Activated CD8-positive, alpha-beta memory T cell treated with anti-CD3 and anti-CD28 coated beads, Interleukin-2, amount 50 U/mL, for 24 hours (primary cell): ENCODE results near the gene PRRT1.
"Not testable (repeated sequence)": the region's sequence is repeated elsewhere in the genome, so short reads cannot be mapped to it uniquely, and the experiment has no call there.

Source experiments
- DNase-seq: peaks from one replicate; pipeline ENCODE4 v3.0.0-alpha.2; 2020; ENCODE audit errors: extremely low read depth

PRRT1 gene

DNA sequence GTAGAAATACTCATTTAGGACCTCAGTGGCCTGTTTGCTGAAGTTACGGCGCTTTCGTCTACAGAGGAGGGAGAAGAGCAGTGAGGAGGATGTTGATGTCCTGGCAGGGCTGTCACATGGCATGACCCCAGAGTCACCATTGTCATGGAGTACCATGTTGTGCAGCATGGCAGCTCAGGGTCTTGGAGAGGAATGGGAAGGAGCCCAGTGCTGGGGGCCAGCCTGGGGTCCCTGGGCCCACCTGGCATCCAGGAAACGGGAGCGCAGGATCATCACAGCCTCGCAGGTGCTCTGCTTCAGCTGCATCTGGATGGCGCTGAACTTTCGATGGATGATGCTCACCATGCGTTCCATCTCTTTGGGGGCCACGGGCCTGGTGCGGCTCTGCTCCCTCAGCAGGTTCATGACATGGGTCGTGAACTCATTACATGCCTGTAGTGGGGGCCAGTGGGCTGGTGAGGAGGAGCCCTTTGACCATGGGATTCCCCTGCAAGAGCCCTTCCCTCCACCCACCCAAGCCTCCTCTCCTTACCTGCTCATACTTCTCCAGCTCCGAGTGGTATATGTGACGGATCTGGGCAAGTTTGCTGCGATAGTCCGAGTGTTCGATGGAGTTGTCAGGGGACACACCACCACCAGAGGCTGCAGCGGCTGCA lies 36.1 kb upstream of the PRRT1 start:
- not testable (repeated sequence) for DNase-seq

DNA sequence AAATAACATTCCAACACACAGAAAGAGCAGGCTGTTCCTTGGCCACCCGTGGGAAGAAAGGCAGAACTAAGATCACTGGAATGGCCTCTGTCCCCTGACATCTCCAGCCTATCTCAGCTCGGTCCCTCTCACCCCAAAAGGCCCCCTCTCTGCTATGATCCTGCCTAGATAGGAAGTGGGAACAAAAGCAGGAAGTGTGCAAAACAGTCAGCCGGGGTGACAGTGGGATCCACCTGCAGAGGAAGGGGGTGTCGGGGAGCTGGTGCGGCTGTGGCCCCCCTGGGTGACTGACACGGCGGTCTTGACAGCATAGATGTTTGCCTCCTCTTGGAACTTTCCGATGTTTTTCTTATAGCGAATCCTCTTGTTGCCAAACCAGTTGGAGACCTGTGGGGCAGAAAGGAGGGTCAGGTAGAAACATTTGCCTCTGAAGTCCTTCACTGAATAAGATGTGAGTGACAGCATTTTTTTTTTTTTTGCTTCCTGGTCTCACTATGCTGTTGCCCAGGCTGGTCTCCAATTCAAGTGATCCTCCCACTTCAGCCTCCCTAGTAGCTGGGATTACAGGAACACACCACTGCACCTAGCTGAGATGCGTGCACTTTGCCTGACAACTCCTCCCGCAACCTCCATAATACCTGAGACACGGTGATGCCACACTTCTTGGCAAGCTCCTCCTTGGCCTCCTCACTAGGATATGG lies 35.4 kb upstream of the PRRT1 start:
- no peak for DNase-seq

DNA sequence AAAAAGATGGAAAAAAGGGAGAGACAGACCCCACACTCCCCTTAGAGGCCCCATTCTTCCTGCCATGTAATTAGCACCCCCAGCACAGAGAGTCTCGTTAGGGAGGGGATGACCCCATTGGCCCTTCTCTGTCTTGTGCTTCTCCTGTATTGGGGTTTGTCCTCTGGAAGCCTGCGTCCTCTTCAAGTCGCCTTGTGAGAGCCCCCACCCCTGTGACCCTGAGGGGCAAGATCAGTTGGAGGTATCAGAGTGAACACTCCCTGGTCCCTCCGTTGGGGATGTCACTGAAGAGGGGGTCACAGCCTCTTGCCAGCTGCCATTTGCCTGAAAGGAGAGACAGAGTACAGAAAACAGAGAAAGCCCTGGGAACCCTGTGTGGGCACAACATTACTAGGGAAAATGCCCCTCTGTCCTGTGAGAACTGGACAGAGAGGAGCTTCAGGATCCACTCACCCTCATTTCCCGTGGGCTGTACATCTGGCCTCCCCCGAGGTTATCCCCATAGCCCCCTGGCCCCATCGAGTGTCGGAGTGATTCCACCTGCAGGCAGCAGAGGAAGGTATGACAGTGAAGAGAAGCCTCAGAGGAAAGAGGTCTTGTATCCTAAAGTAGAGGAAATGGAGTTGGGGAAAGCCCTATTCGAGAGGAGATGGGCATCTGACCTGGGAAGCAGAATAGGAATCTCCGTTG lies 34.6 kb upstream of the PRRT1 start:
- DNase-seq, result not testable (repeated sequence)

DNA sequence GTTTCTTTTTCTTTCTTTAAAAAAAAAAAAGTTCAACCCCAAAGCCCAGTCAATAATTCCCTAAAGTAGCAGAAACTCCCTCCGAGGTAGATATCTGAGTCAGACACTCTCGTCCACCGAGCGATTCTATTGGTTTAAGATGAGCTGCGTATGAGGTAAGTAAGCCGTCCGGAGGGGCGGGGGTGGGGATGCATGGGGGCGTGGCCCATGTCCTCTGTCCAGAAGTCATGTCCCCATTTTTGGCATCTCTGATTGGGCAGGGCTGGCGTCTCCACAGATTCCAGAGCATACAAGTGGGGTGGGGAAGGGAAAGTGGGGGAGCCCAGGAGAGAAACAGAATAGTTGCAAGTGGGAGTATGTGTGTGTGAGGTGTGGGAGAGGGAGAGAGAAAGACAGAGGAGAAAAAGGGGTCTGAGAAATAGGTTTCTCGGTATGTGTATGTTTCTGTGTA lies 34.0 kb upstream of the PRRT1 start:
- not testable (repeated sequence) for DNase-seq

DNA sequence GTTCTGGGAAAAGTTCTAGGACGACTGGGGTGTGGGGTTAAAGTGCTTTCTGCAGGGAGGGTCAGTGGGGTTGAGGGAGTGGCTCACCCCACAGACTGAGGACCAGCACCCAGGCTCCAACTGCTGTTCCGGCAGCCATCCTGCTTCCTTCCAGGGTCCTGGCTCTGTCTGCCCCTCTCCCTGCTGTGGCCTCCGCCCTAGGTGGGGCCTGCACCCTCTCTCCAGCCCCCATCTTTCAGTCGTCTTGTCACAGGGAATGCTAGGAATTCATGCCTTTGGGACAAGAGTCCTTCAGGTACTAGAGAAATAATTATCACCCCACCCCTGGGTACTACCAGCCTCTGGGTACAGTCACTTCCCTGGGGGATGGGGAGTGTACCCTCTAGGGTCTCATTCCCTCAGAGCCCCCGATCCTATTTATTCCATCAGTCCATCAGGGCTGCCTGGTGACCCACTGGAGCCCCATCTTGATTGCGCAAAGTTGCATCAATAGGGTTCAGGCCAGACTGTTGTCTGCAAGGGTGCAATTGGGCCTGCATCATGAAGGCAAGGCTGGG lies 32.4 kb upstream of the PRRT1 start, which contains the start of gene AGER:
Gene AGER, minus strand, starts transcription at position 170 of the 557 bp plus-strand sequence. Its CDS starts 31 bp downstream, at position 139.
- no peak for DNase-seq

DNA sequence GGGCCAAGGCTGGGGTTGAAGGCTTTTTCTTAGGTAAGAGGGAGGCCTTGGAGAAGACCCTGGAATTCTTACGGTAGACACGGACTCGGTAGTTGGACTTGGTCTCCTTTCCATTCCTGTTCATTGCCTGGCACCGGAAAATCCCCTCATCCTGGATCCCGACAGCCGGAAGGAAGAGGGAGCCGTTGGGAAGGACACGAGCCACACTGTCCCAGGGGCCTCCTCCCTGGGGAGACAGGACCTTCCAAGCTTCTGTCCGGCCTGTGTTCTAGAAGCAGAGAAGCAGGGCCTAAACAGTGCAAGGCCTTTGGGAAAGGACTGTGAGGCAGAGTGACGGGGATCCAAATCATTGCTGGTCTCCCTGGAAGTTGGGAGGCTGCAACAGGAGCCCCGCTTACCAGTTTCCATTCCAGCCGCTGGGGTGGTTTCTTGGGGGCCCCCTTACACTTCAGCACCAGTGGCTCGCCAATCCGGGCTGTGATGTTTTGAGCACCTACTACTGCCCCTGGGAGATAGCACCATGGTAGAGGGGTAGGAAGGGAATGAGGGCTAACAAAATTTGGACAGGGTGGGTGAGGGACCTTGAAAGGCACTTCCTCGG lies 31.8 kb upstream of the PRRT1 start:
- DNase-seq, result no peak

DNA sequence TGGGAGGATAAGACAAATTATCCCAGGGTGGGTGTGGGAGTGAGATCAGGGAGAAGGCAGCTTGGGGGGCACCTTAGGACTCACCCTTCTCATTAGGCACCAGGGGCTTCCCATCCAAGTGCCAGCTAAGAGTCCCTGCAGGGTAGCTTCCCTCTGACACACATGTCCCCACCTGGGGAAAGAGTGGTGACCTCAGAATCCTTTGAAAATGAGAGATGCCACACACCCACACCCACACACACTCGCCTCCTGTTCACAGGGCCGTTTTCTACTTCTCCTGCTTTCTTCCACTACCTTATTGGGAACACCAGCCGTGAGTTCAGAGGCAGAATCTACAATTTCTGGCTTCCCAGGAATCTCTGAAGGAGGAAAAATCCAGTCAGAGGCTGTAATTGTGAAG lies 31.3 kb upstream of the PRRT1 start:
- DNase-seq, result no peak

DNA sequence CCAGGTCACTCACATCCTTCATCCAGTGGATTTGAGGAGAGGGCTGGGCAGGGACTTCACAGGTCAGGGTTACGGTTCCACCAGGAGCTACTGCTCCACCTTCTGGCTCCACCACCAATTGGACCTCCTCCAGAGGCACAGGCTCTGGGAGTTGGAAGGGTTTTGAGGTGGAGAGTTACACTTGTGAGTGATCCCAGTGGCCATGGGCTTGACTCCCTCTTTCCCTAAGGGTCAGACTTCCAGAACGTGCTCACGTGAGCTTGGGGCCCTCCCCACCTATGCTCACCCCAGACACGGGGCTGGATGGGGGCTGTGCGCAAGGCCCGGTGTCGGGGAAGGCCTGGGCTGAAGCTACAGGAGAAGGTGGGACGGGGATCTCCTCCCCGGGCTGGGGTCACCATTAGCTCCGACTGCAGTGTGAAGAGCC lies 30.8 kb upstream of the PRRT1 start:
- no peak for DNase-seq

DNA sequence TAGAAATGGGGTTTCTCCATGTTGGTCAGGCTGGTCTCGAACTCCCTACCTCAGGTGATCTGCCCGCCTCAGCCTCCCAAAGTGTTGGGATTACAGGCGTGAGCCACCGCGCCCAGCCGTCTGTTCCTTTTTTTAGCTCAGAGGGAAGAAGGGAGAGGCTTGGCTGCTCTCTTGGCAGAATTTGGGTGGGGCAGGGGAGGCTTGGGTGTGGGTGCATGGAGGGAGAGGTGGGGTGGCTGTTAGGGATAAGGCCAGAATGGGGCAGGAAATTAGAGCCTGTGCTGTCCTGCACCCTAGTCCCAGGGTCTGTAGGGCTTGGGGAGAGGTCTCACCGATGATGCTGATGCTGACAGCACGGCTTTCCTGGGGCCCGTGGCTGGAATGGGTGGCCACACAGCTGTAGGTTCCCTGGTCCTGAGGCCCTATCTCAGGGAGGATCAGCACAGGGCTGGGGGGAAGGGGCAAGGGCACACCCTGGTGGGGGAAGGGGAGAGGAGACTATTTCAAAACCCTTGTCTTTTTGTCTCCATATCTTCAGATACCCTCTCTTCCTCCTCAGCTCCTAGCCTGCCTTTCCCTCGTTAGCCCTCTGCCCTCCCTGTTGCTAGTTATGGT lies 30.3 kb upstream of the PRRT1 start:
- DNase-seq, result no peak

DNA sequence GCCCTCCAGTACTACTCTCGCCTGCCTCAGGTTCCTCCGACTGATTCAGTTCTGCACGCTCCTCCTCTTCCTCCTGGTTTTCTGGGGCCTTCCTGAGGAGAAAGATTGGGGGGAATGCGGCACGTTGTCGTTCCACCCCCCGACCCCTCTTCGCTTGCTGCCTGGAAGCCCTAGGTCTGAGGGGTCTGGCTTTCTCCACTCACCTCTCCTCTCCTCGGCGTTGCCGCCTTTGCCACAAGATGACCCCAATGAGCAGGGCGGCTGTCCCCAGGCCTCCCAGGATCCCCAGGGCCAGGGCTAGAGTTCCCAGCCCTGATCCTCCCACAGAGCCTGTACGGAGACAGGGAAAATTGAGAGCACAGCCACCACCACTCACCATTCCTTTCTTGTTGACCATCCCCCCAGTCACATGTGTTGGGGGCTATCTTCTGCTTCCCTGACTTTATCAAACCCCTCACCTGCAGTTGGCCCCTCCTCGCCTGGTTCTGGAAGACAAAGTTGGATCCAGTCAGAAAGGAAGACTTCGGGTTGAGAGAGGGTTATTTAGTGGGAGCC lies 29.5 kb upstream of the PRRT1 start:
- no peak for DNase-seq

DNA sequence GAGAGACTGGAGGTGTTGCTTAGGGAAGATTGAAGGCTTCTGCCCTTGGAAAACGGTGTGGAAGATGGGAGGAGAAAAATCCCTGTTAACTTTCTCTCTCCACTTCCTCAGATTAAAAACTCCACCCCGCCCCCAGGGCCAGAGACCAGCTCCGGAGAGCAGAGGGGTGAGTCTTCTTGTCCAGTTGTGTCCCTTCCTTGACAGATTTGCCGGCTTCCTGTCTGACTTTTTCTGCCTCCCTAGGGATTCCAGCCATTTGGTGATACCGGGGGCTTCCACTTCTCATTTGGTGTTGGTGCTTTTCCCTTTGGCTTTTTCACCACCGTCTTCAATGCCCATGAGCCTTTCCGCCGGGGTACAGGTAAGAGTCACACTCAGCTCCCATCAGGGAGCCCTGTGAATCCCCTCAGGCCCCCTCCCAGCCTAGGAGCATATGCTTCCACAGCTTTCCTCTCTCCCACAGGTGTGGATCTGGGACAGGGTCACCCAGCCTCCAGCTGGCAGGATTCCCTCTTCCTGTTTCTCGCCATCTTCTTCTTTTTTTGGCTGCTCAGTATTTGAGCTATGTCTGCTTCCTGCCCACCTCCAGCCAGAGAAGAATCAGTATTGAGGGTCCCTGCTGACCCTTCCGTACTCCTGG lies 28.1 kb upstream of the PRRT1 start:
- no peak for DNase-seq

DNA sequence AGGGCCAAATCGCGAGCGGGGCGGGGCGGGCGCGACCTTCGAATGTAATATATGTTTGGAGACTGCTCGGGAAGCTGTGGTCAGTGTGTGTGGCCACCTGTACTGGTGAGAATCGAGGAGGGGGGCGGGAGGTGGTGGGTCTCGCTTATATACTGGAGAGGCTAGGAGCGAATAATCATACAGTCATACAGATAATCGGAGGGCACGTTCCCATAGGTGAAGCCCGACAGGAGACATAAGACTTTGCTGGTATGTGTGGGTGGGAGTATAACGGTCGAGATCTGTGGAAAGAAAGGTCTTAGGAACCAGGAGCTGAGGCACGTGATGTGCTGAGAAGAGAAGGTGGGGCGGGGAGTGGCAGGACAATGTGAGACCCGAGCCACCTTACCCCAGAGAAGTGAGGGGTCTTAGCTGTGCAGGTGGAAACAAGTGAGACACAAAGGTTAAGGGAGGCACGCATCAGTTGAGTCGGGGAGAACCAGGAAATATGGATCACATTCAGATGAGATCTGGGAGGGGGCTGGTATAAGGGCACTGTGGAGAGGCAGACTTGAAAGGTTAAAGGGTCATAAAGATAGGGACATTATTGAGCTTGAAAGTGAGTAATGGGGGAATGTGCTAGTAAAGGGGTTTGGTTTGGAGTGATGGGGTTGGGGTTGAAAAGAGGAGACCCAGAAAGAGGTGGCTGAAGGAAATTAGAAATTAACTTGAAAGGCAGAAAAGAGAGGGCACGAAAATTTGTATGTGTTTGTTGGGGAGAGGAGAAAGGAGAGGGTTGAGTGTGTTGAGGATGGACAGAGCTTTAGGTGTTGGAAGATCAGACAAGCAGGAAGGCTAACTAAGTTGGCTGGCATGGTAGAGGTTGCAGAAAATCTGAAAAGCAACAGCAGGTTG lies 27.1 kb upstream of the PRRT1 start:
- DNase-seq, result no peak

DNA sequence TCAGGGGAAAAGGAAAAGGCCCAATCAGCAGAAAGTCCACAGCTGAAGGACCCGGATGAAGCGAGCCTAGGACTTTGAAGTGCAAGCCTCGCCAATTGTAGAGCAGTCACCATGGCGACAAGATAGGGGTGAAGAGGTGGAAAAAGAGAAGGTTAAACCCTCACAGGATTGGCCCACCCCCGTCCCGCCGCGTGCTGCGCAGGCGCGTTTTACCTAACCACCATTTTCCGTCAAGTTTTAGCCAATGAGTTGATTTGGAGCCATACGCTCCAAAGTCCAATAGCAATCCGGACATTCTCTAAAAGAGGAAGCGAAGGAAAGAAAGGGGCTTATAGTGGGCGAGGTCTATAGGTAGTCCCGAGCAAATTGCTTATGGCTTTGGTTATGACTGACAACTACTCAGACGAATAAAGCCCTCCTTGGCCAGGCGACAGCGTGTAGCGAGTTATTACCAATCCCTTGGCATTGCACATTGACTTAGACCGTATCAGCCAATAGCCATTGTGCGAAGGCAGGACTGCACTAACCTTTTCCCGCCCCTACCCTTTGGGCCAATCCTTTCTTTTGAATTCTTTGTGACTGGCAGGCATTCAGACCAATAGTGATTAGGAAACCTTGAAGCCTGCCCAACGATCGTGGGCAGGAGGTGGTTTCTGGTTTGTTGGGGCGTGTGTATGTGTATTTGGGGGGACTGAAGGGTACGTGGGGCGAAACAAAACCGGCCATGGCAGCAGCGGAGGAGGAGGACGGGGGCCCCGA lies 26.2 kb upstream of the PRRT1 start, which contains the start of gene RNF5:
Gene RNF5, plus strand, starts transcription at position 618 of the 759 bp plus-strand sequence. Its CDS starts 107 bp downstream, at position 725.
- DNase-seq, result peak; percentile 84

DNA sequence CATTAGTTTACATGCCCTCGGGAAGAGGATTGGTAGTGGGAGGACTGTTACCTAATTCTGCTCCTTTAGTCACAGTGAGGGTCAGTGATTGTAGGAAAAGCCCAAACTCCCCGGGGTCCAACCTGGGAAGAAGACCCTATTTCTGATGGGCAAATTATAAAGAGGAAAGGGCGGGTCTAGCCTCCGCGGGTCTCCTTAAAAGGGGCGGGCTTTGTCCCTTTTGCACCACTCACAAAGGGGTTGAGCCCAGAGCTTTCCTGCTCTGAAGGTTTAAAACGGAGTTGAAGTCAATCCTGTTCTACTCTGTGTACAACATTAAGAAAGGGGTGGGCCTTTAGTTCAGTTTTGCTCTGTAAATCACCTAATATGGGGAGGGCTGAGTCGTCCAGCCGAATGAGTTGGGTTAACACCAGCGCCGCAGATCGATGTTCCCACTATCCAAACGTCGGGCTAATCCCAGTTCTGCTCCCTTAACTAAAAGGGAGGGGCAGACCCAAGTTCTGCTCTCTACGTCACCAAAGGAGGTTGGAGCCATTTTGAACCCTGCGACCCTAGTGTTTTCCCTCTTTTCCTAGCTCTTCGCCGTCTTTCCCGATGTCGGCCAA lies 25.5 kb upstream of the PRRT1 start:
- no peak for DNase-seq

DNA sequence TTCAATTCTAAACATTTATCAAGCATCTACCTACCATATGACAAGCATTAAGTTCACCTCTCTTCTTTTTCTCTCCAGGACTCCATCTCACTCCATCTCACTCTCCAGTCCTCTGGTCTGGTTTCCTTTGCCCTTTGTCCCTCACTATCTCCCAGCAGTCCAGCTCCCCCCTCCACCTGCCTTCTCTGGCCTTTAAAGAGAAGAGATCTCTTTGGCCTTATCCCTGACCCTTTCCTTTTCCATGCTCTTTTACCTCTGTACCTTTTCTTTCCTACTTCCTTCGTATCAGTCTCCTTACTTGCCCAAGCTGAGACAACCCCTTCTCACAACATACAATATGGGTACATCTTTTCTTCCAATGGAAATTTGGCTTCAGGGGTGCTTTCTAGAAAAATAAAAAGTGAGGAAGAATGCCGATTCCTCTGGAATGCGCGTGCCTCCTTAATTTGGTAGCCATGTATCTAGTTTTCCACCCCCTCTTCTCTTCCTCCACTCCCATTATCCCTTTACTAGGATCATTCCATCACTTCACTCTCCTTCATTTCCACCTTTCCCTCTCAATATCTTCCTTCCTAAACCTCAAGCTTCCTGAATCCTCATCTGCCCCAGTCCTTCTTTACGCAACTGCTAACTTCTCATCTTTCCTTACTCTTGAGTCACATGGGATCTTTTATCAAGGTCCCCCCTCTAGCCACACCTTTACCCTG lies 24.9 kb upstream of the PRRT1 start:
- DNase-seq, result no peak

DNA sequence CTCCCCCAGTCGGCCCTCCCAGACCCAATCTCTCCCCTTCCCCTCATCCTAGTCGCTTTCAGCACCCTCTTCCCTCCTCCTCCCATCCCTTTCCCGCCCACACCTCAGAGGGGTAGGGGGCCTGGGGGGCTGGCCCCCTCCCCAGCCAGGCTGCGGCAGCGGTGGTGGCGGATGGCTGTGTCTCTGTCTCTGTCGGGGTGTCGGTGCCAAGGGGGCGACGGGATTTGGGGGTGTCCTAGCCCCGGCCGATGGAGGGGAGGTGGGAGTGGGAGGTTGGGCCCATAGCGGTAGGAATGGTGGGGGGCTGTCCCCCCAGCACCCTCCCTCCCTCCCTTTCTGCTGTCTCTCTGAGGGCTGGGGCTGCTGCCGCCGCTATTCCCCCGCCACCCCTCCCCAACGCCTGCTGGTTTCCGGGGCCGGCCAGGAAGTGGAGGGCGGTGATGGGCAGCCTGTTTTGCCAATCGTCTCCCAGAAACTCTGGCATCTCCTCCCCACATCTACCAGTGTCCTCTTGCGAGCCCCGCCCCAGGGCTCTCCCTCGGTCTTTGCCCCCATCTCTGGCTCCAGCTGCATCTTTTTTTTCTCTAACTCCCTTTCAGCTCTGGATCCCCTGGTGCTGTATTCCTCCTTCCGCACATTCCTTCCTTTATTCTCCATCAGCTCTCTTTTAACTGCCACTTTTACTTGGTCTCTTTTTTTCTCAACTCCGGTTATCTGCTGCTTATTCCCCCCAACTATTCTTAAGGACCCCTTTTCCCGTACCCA lies 24.2 kb upstream of the PRRT1 start, which contains the start of gene AGPAT1:
Gene AGPAT1, minus strand, starts transcription at position 374 of the 765 bp plus-strand sequence. CDS start 4,588 bp downstream, outside the sequence.
- peak; percentile 95 for DNase-seq

DNA sequence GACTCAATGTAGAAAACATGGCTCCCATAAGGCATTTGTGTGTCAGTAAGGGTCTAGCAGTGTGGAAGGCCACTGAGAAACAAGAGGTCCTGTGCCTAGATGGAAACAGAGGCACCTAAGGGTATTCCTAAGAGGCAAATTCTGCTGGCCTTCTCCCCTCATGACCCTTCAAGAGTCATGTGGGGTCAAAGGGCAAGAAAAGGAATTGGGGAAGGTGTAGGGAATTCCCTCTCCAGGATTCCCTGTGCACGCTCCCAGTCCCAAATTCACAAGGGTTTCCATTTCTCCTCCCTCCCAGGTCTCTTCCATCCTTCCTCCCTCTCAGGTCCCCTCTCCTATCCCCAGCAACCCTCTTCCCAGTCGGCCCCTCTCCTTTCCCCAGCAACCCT lies 23.6 kb upstream of the PRRT1 start:
- no peak for DNase-seq
